Astrocyte (in vitro differentiated cells and primary cell): ENCODE results near the gene ACTR3C. TPM values are rescaled to one million over a fixed set of nuclear protein-coding genes. Genes with fewer than 3 reads are reported as not detected.

Source experiments
- DNase-seq: peaks from one replicate; pipeline ENCODE4 v3.0.0-alpha.2; 2010; ENCODE audit warnings: low read depth
- FAIRE-seq: peaks from 2 replicates; lab custom pipeline; 2011; peaks lifted over from hg19 to GRCh38; lab: Jason Lieb, UNC
- H2AFZ ChIP-seq: 2 replicates; pipeline ENCODE4 v1.6.0; 2012; ENCODE audit warnings: low read depth, low read length, inconsistent platforms
- H3K27ac ChIP-seq: 2 replicates; pipeline ENCODE4 v1.5.1; 2011; ENCODE audit warnings: low read depth, low read length, inconsistent platforms
- H3K27me3 ChIP-seq: 2 replicates; pipeline ENCODE4 v1.6.0; 2011; ENCODE audit warnings: low read length, inconsistent platforms; ENCODE audit not compliant: insufficient read depth
- H3K36me3 ChIP-seq: 2 replicates; pipeline ENCODE4 v1.5.1; 2011; ENCODE audit warnings: low read length, inconsistent platforms; ENCODE audit not compliant: insufficient read depth
- H3K4me1 ChIP-seq: 2 replicates; pipeline ENCODE4 v1.5.1; 2011; ENCODE audit warnings: low read length, inconsistent platforms; ENCODE audit not compliant: insufficient read depth
- H3K4me2 ChIP-seq: 2 replicates; pipeline ENCODE4 v1.6.0; 2012; ENCODE audit warnings: low read length, inconsistent platforms
- H3K4me3 ChIP-seq: 2 replicates; pipeline ENCODE4 v1.5.1; 2011; ENCODE audit warnings: low read depth, mild to moderate bottlenecking, low read length, inconsistent platforms; ENCODE audit not compliant: insufficient read depth
- H3K79me2 ChIP-seq: 2 replicates; pipeline ENCODE4 v1.6.0; 2012; ENCODE audit warnings: mild to moderate bottlenecking, low read length, inconsistent platforms; ENCODE audit not compliant: insufficient read depth
- H3K9ac ChIP-seq: 2 replicates; pipeline ENCODE4 v1.6.0; 2012; ENCODE audit warnings: mild to moderate bottlenecking, low read length, inconsistent platforms
- H3K9me3 ChIP-seq: 2 replicates; pipeline ENCODE4 v1.5.1; 2012; ENCODE audit warnings: low read depth, mild to moderate bottlenecking, low read length, inconsistent platforms; ENCODE audit not compliant: insufficient read depth
- H4K20me1 ChIP-seq: 2 replicates; pipeline ENCODE4 v1.6.0; 2012; ENCODE audit warnings: low read length, inconsistent platforms; ENCODE audit not compliant: insufficient read depth
- H3K27ac Mint-ChIP-seq: one replicate; pipeline ENCODE4 v1.8.0; 2021; ENCODE audit warnings: mild to moderate bottlenecking, mixed read lengths; ENCODE audit not compliant: unreplicated experiment
- H3K27me3 Mint-ChIP-seq: one replicate; pipeline ENCODE4 v1.8.0; 2021; ENCODE audit warnings: low read depth, mixed read lengths; ENCODE audit not compliant: unreplicated experiment
- H3K36me3 Mint-ChIP-seq: one replicate; pipeline ENCODE4 v1.8.0; 2021; ENCODE audit warnings: low read depth, mixed read lengths; ENCODE audit not compliant: unreplicated experiment
- H3K4me1 Mint-ChIP-seq: one replicate; pipeline ENCODE4 v1.8.0; 2021; ENCODE audit warnings: low read depth, mixed read lengths; ENCODE audit not compliant: unreplicated experiment
- H3K4me3 Mint-ChIP-seq: one replicate; pipeline ENCODE4 v1.8.0; 2021; ENCODE audit warnings: mild to moderate bottlenecking, moderate library complexity, mixed read lengths; ENCODE audit not compliant: unreplicated experiment
- H3K9me3 Mint-ChIP-seq: one replicate; pipeline ENCODE4 v1.8.0; 2021; ENCODE audit warnings: mild to moderate bottlenecking, mixed read lengths; ENCODE audit not compliant: unreplicated experiment
- EZH2 ChIP-seq: IDR thresholded peaks from 2 replicates; pipeline ENCODE4 v1.6.1; 2012; ENCODE audit warnings: mild to moderate bottlenecking, low read length, inconsistent platforms; ENCODE audit not compliant: insufficient read depth
- total RNA-seq: library from RNA; stranded (reverse); gene quantifications from 2 replicates; pipeline ENCODE4 v1.2.1, GENCODE V29; 2021
- TF ChIP-seq, protein P1 (sequence below): IDR thresholded peaks from 2 replicates; pipeline ENCODE4 v1.5.1; 2011; ENCODE audit warnings: low read depth, mild to moderate bottlenecking, inconsistent platforms, low read length, moderate library complexity; ENCODE audit not compliant: insufficient read depth

ACTR3C gene
- total RNA-seq, 1 donor from 2014 or later, result 0.25 TPM

DNA sequence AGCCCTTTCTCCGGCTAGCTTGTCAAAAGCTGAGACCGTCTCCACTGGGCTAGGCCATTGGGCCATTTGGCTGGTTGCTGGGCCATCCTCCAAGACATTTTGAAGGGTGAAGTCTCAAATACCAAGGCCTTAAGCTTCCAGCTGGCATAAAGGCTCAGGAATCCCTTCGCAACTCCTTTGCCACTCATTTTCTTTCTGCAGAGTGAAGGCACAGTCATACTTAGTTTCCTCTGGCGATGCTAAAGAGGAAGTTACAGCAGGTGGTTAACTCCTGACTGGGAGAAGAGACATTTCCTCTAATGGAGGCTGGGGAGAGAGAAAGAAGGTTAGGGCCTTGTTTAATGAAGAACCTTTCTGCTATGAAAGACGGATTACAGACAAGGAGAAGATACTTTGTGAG is 40.5 kb upstream of the ACTR3C start:
- no peaks in the 10 kb centered on the region for H3K36me3 Mint-ChIP-seq
- Histone ChIP-seq H3K79me2 (peaks cover under 1% of the 10 kb centered on the region), H3K9ac (no peak overlapping the region), H3K4me3 (no peak overlapping the region), H2AFZ (no peak overlapping the region), H3K27me3 (no peaks in the 10 kb centered on the region), H3K27ac (no peak overlapping the region), H3K36me3 (no peaks in the 10 kb centered on the region), H3K9me3 (no peaks in the 10 kb centered on the region), H3K4me1 (peaks cover 5% of the 10 kb centered on the region), H3K4me2 (no peak overlapping the region), H4K20me1 (no peaks in the 10 kb centered on the region)
- FAIRE-seq (no peak), DNase-seq (no peak)
- no peak overlapping the region for H3K4me3 Mint-ChIP-seq
- H3K27ac Mint-ChIP-seq, result no peak overlapping the region
- no peaks in the 10 kb centered on the region for H3K9me3 Mint-ChIP-seq
- TF ChIP-seq, protein P1, sequence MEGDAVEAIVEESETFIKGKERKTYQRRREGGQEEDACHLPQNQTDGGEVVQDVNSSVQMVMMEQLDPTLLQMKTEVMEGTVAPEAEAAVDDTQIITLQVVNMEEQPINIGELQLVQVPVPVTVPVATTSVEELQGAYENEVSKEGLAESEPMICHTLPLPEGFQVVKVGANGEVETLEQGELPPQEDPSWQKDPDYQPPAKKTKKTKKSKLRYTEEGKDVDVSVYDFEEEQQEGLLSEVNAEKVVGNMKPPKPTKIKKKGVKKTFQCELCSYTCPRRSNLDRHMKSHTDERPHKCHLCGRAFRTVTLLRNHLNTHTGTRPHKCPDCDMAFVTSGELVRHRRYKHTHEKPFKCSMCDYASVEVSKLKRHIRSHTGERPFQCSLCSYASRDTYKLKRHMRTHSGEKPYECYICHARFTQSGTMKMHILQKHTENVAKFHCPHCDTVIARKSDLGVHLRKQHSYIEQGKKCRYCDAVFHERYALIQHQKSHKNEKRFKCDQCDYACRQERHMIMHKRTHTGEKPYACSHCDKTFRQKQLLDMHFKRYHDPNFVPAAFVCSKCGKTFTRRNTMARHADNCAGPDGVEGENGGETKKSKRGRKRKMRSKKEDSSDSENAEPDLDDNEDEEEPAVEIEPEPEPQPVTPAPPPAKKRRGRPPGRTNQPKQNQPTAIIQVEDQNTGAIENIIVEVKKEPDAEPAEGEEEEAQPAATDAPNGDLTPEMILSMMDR, result no peak
- no peak for TF ChIP-seq EZH2
- peaks cover 3% of the 10 kb centered on the region for H3K27me3 Mint-ChIP-seq
- peaks cover 9% of the 10 kb centered on the region for H3K4me1 Mint-ChIP-seq

DNA sequence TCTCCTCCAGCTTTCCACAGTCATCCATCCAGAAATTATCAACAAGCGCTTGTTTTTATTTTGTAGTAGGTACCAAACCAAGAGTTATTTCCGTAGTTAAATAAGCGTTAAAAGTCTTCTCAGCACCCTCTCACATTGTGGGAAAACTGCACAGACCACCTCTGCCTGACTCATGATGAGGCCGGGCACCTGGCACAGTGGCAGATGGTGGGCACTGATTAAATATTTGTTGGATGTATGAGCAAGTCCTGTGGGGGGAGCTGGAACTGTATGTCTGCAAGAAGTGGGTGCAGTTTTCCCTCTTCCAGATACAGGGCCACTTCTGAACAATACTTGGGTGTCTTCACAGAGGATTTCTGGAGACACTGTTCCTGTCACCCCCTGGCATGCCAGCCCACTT is 40.0 kb upstream of the ACTR3C start:
- H4K20me1 ChIP-seq, result no peaks in the 10 kb centered on the region
- no peak for FAIRE-seq
- H3K27me3 Mint-ChIP-seq, result peaks cover 3% of the 10 kb centered on the region
- peaks cover 9% of the 10 kb centered on the region for H3K4me1 Mint-ChIP-seq
- no peak overlapping the region for H3K4me3 Mint-ChIP-seq
- H3K36me3 ChIP-seq, result no peaks in the 10 kb centered on the region
- no peak for DNase-seq
- no peaks in the 10 kb centered on the region for H3K36me3 Mint-ChIP-seq
- TF ChIP-seq EZH2, result no peak
- TF ChIP-seq, protein P1, result no peak
- no peaks in the 10 kb centered on the region for H3K9me3 ChIP-seq
- peaks cover 5% of the 10 kb centered on the region for H3K4me1 ChIP-seq
- H3K4me2 ChIP-seq, result no peak overlapping the region
- H2AFZ ChIP-seq, result no peak overlapping the region
- no peaks in the 10 kb centered on the region for H3K27me3 ChIP-seq
- H3K27ac ChIP-seq, result no peak overlapping the region
- H3K79me2 ChIP-seq, result no peaks in the 10 kb centered on the region
- no peak overlapping the region for H3K4me3 ChIP-seq
- H3K9ac ChIP-seq, result no peak overlapping the region
- H3K27ac Mint-ChIP-seq, result no peak overlapping the region
- H3K9me3 Mint-ChIP-seq, result no peaks in the 10 kb centered on the region

DNA sequence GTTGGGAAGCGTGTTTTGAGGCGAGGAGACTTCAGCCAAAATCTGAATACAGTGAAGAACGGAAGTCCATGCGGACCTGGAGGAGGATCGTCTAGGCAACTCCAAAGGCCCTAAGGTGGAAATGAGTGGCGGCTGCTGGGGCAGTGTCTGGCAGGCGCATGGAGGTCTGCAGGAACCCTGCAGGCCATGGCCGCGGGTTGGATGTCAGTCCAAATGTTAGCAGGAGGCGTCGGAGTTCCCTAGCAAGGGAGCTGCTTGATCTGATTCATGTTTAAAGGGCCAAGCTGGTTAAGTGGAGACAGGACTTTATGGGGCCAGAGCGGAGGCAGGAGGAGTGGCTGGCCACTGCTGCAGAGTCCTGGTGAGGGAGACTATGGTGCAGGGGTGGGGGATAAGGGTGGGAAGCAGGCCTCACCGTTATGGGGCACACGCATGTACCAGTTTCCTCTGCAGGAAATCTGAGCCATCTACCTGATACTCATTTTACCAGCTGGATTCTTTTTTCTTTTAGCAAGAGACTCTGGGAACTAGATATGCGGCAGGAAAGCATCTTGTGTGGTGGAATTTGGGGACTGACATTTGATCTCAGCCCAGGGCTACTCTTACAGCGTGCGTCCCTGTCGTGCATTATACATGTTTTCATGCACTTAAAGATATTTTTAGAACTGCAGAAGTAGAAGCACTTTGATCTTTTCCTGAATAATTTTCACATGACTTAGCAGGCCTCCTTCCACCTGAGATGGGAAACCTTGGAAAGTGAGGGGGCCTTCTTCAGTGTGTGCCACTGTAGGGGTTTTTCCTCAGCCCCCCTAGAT is 38.7 kb upstream of the ACTR3C start:
- no peak overlapping the region for H3K4me2 ChIP-seq
- TF ChIP-seq, protein P1, result no peak
- TF ChIP-seq EZH2, result no peak
- FAIRE-seq, result no peak
- Mint-ChIP-seq H3K9me3 (no peaks in the 10 kb centered on the region), H3K4me3 (no peak overlapping the region), H3K4me1 (peaks cover 9% of the 10 kb centered on the region), H3K27me3 (peaks cover 3% of the 10 kb centered on the region), H3K27ac (no peak overlapping the region), H3K36me3 (no peaks in the 10 kb centered on the region)
- no peaks in the 10 kb centered on the region for H3K9me3 ChIP-seq
- no peak overlapping the region for H3K9ac ChIP-seq
- no peak overlapping the region for H3K27ac ChIP-seq
- no peaks in the 10 kb centered on the region for H3K79me2 ChIP-seq
- DNase-seq, result no peak
- H2AFZ ChIP-seq, result no peak overlapping the region
- H3K36me3 ChIP-seq, result no peaks in the 10 kb centered on the region
- peaks cover 2% of the 10 kb centered on the region for H3K4me1 ChIP-seq
- H3K27me3 ChIP-seq, result no peaks in the 10 kb centered on the region
- H3K4me3 ChIP-seq, result no peak overlapping the region
- H4K20me1 ChIP-seq, result no peaks in the 10 kb centered on the region
